COLO668 (cell line): ENCODE measurements around the gene ZNF746.

ENCODE experiments used
- DNase-seq: peaks from one replicate; lab custom pipeline; 2025; ENCODE audit not compliant: unreplicated experiment; lab: John Stamatoyannopoulos, UW

ZNF746 gene

DNA sequence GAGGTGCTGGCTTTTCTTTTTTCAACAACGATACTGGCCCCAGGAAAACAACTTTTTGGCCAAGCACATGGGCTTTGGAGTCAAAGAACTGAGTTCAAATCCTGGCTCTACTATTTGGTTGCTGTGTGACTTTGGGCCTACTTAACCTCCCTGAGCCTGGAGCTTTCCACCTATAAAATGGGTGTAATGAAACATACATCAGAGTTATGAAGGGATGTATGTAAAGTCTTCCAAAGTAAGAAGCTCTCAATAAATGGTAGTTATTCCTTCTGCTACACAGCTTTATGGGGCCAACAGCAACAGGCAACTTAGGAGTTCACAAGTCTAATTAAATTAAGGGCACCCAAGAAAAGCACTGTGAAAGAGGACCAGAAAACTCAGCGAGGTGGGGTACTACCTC, 69.7 kb downstream of the ZNF746 start:
- no peak for DNase-seq

DNA sequence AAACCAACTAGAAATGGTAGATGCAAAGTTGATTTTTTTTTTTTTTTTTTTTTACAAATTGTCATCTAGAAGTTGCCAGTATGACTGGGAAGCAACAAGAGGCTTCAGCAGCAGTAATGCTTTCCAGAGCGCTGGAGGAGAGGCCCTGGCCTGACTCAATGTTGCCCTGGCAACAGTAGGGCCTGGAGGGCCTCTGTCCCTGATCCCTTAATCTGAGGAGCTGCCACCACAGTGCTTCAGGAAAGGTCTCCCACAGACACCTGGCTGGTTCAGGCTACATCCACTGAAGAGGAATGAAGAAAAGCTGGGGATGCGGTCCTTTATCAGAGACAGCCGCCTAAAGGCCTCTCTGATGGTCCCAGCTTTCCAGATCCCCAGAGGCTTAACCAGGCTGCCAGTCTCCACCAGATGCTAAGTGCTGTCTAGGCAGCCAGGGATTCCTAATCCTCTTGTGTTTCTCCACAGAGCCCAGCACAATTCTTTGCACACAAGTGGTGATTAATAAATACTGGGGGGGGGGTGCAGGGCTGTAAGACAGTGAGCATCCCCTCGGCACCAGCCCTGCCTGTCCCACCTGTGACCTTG, 70.4 kb downstream of the ZNF746 start:
- no peak for DNase-seq

DNA sequence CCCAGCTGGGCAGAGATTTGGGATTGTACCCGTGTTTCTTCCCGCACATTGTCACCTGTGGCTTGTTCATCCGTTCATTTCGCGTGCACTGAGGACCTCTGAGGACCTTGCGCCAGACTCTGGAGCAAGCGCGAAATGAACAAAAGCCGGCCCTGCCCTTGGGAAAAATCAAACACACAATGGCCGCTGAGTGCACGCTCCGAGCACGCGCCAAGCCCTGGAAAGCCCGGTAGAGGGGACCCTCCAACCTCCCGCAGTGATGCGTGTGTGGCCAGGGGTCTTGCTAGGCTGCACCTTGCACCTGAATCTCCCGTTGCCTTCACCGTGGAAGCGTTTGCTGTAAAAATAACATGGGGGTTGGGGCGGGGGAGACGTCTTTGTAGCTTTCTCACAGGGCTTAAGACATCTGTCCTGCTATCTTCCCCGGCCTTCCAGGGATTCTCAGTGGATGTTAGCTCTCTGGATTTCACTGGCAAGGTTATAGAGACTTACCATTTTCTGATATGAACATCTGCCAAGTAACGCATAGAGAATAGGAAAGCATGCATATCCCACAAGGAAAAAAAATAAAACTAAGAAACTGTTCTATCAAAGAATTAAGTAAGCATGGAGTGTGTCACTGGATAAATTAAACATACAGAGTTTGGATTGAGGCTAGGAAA, 74.0 kb downstream of the ZNF746 start:
- DNase-seq, result no peak

DNA sequence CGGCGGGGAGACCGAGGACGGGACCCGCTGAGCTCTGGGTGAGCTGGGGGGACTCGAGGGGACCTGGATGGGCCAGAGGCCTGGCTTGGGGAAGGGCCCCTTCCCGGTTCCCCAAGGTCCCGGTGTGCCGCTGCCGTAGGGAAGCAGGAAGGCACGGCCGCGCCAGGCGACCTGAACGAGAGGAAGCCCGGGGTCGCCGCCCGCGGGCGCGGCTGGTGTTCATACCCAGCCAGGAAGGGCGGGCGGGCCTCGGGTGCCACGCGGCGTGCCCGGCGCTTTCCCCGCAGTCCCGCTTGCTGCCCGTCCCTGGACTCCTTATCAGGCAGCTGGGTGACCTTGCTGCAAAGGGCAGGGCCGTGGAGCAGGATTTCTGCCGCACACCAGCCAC, 74.7 kb downstream of the ZNF746 start:
- DNase-seq, result peak; percentile 50
